ENCODE results near the gene HSP90B1. TPM values are rescaled to one million over a fixed set of nuclear protein-coding genes. Genes with fewer than 3 reads are reported as not detected.

HSP90B1 gene
- total RNA-seq, 1 experiment from 2014 or later, result 857 TPM

DNA sequence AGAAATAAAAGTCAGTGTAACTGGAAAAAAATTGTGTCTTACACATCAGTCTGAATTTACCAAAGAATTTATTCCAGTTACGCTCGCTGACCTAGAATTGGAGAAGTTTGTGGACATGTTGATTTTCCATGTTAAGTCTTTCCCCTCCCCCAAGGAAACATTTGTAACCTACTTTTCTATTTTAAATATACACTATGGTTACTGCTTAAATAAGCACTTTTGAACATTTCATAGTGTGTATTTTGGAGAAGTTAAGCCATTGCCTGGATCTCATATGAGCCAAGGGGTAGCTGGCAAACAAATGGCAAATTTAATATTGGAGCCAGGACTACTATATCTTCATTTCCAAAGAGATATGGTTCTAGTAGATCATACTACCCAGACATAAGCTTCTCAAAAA, 46.3 kb upstream of the HSP90B1 start:
- DNase-seq, result no peak
- H3K27me3 ChIP-seq (replicated peaks; ENCODE audit: control insufficient read depth, insufficient read depth, low read length), result no peaks in the 10 kb centered on the region
- H3K4me1 ChIP-seq, result no peaks in the 10 kb centered on the region
- TF ChIP-seq, protein P1, sequence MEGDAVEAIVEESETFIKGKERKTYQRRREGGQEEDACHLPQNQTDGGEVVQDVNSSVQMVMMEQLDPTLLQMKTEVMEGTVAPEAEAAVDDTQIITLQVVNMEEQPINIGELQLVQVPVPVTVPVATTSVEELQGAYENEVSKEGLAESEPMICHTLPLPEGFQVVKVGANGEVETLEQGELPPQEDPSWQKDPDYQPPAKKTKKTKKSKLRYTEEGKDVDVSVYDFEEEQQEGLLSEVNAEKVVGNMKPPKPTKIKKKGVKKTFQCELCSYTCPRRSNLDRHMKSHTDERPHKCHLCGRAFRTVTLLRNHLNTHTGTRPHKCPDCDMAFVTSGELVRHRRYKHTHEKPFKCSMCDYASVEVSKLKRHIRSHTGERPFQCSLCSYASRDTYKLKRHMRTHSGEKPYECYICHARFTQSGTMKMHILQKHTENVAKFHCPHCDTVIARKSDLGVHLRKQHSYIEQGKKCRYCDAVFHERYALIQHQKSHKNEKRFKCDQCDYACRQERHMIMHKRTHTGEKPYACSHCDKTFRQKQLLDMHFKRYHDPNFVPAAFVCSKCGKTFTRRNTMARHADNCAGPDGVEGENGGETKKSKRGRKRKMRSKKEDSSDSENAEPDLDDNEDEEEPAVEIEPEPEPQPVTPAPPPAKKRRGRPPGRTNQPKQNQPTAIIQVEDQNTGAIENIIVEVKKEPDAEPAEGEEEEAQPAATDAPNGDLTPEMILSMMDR (IDR thresholded peaks at IDR 0.05; ENCODE audit: insufficient read depth in 1 of 2, low read depth in 1 of 2, low read length in 1 of 2, severe bottlenecking in 1 of 2, unreplicated experiment in 1 of 2), result no peak
- Mint-ChIP-seq H3K9me3 (ENCODE audit: unreplicated experiment) (no peaks in the 10 kb centered on the region), H3K4me1 (ENCODE audit: low read depth, unreplicated experiment) (no peaks in the 10 kb centered on the region), H3K27ac (ENCODE audit: unreplicated experiment) (no peak overlapping the region), H3K4me3 (ENCODE audit: unreplicated experiment) (no peak overlapping the region), H3K36me3 (ENCODE audit: insufficient read depth, unreplicated experiment) (no peaks in the 10 kb centered on the region), H3K27me3 (ENCODE audit: insufficient read depth, unreplicated experiment) (peaks cover 2% of the 10 kb centered on the region)
- intact Hi-C loops (cut with micrococcal nuclease; ENCODE audit: unreplicated experiment), result loop anchor here (1.0 kb wide), 2 partner anchors 46 to 225 kb away; partner anchors contain the start of gene HSP90B1
- H3K36me3 ChIP-seq (ENCODE audit: control insufficient read depth, insufficient read depth, low read length), result no peaks in the 10 kb centered on the region
- H3K9me3 ChIP-seq, result no peaks in the 10 kb centered on the region
- no TSS peak for BruUV-seq (replicated peaks)
- H3K4me3 ChIP-seq (ENCODE audit: low read depth, low read length), result no peak overlapping the region
- ChIA-PET POLR2A (interaction anchor here (0.6 kb wide), 1 partner anchor 46 kb away, joined by 5 read pairs; the partner anchor contains the start of gene HSP90B1), CTCF (interaction anchor here (1.0 kb wide), 2 partner anchors 46 to 225 kb away, joined by 4 to 8 read pairs; no protein-coding TSS in a partner anchor)

DNA sequence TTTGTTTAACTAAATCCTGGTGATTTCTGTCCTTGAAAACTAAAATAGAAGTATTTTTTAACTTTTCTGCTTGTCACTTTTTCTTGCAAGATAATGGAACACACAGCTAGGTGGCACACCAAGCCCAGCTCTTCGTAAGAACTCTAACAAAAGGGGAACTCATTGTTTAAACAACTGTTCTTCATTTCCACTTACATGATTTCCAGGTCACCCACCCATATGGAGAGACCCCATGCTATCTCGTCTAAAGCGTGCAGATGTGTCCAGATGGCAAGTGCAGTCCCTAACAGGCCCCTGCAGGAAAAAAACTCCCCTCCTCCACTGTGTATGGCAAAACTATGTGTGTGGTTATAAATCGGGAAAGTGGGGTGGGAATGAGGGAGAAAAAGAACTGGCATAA, 45.9 kb upstream of the HSP90B1 start:
- BruUV-seq (replicated peaks), result no TSS peak
- Histone ChIP-seq H3K36me3 (ENCODE audit: control insufficient read depth, insufficient read depth, low read length) (no peaks in the 10 kb centered on the region), H3K9me3 (no peaks in the 10 kb centered on the region), H3K4me1 (no peaks in the 10 kb centered on the region), H3K4me3 (ENCODE audit: low read depth, low read length) (no peak overlapping the region), H3K27me3 (replicated peaks; ENCODE audit: control insufficient read depth, insufficient read depth, low read length) (no peaks in the 10 kb centered on the region)
- Mint-ChIP-seq H3K4me1 (ENCODE audit: low read depth, unreplicated experiment) (no peaks in the 10 kb centered on the region), H3K4me3 (ENCODE audit: unreplicated experiment) (no peak overlapping the region), H3K36me3 (ENCODE audit: insufficient read depth, unreplicated experiment) (no peaks in the 10 kb centered on the region), H3K9me3 (ENCODE audit: unreplicated experiment) (no peaks in the 10 kb centered on the region), H3K27ac (ENCODE audit: unreplicated experiment) (no peak overlapping the region), H3K27me3 (ENCODE audit: insufficient read depth, unreplicated experiment) (peaks cover 2% of the 10 kb centered on the region)
- intact Hi-C loops (cut with micrococcal nuclease; ENCODE audit: unreplicated experiment), result loop anchor here (1.0 kb wide), 2 partner anchors 46 to 225 kb away; partner anchors contain the start of gene HSP90B1
- ChIA-PET POLR2A (interaction anchor here (0.6 kb wide), 1 partner anchor 46 kb away, joined by 5 read pairs; the partner anchor contains the start of gene HSP90B1), CTCF (interaction anchor here (1.0 kb wide), 2 partner anchors 45 to 225 kb away, joined by 4 to 8 read pairs; no protein-coding TSS in a partner anchor)
- TF ChIP-seq, protein P1 (IDR thresholded peaks at IDR 0.05; ENCODE audit: insufficient read depth in 1 of 2, low read depth in 1 of 2, low read length in 1 of 2, severe bottlenecking in 1 of 2, unreplicated experiment in 1 of 2), result peak in 1 of 2 experiments; percentile 45
- peak in 1 of 2 experiments; percentile 25 for DNase-seq

DNA sequence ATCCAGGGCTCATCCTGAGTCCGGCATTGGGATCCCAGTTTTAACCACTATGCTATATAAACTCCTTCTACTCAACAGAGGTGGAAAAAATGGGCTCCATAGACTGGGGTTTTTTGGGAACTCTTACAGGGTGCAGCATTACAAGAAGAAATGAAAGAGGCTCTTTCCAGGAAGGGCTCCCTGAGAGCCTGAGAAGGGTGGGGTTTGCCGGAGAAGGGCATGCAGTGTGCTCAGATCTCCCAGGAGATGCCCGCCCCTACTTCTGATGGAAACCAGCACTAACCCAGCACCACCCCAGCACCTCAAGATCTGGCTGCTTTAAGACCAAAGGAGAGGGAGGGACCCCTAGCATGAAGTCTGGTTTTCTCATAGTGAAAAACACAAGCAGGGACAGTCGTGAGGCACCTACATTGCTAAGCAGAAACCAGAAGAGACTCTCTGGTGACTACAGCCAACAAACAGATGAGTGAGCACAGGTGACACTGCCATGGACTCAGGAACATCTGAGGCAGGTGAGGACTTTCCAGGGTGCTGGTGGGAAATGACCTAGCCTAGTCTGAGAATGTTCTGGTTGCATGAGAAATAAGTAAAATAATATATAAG, 43.9 kb upstream of the HSP90B1 start:
- TF ChIP-seq, protein P1 (IDR thresholded peaks at IDR 0.05; ENCODE audit: insufficient read depth in 1 of 2, low read depth in 1 of 2, low read length in 1 of 2, severe bottlenecking in 1 of 2, unreplicated experiment in 1 of 2), result no peak
- DNase-seq, result no peak
- intact Hi-C loops (cut with micrococcal nuclease; ENCODE audit: unreplicated experiment), result no loop called here

More for the DNA sequence above, 43.9 kb upstream of the HSP90B1 start:
- Mint-ChIP-seq H3K4me3 (ENCODE audit: unreplicated experiment) (no peak overlapping the region), H3K27me3 (ENCODE audit: insufficient read depth, unreplicated experiment) (peaks cover under 1% of the 10 kb centered on the region), H3K9me3 (ENCODE audit: unreplicated experiment) (no peaks in the 10 kb centered on the region), H3K27ac (ENCODE audit: unreplicated experiment) (no peak overlapping the region), H3K4me1 (ENCODE audit: low read depth, unreplicated experiment) (no peaks in the 10 kb centered on the region), H3K36me3 (ENCODE audit: insufficient read depth, unreplicated experiment) (no peaks in the 10 kb centered on the region)
- no peaks in the 10 kb centered on the region for H3K4me1 ChIP-seq
- no peaks in the 10 kb centered on the region for H3K36me3 ChIP-seq (ENCODE audit: control insufficient read depth, insufficient read depth, low read length)
- no TSS peak for BruUV-seq (replicated peaks)
- ChIA-PET POLR2A (no interaction called here), CTCF (no interaction called here)
- no peaks in the 10 kb centered on the region for H3K27me3 ChIP-seq (replicated peaks; ENCODE audit: control insufficient read depth, insufficient read depth, low read length)
- H3K4me3 ChIP-seq (ENCODE audit: low read depth, low read length), result no peak overlapping the region
- no peaks in the 10 kb centered on the region for H3K9me3 ChIP-seq

Measured in Caco-2 (cell line).